ENCODE results near the gene LIN7A.

DNA sequence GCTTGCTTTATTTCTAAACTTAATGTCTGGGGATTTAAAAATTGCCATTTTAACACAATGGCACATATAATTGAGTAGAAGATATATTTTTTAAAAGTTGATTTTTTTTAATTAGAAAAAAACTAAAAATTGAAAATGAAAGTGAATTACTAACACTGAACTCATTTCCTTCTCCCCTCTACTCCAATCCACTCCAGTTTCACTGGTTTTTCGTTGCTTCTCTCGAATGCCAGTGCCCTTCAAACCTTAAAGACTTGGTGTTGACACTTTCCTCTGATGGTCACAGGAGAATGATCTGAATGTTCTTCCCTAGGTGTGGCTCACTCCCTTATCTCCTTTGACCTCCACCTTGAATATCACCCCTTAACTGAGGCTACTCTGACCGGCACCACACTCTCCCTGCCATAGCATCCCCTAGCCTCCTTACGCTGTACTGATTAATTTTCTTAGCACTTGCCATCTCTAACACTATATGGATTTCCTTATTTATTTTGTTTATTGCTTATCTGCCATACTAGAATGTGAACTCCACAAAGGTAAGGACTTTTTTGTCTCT is 107.1 kb downstream of the LIN7A start:
- no peak for TF ChIP-seq CTCF (IDR thresholded peaks at IDR 0.05)
- TF ChIP-seq POLR2A (IDR thresholded peaks at IDR 0.05) = no peak
